ENCODE data around the gene CCDC78. TPM values are rescaled to one million over a fixed set of nuclear protein-coding genes. Genes with fewer than 3 reads are reported as not detected.

Gene CCDC78
- total and polyA plus RNA-seq, 2 experiments from 2014 or later = 10.5 to 12.6 TPM

- ATAC-seq (no peak), DNase-seq (ENCODE audit: low spot score) (no peak)
- Histone ChIP-seq H3K9me2 (ENCODE audit: insufficient read depth) (no peaks in the 10 kb centered on the region), H3K4me3 (no peak overlapping the region), H3K27ac (ENCODE audit: low read depth) (no peak overlapping the region), H3K79me2 (replicated peaks; ENCODE audit: insufficient read depth) (no peaks in the 10 kb centered on the region), H3F3A (replicated peaks; ENCODE audit: low read depth) (peaks cover 8% of the 10 kb centered on the region; the same call in 1 of the 2 replicates), H3K4me1 (ENCODE audit: insufficient read depth) (no peaks in the 10 kb centered on the region; the same call in 1 of the 2 replicates), H4K20me1 (replicated peaks; ENCODE audit: insufficient read depth) (no peaks in the 10 kb centered on the region), H3K27me3 (ENCODE audit: insufficient read depth) (no peaks in the 10 kb centered on the region), H3K36me3 (ENCODE audit: insufficient read depth) (no peaks in the 10 kb centered on the region; the same call in 1 of the 2 replicates), H2AFZ (no peak overlapping the region), H3K4me2 (no peak overlapping the region)
- Mint-ChIP-seq H3K36me3 (ENCODE audit: low read depth) (peaks cover 33% of the 10 kb centered on the region), H3K27ac (no peak overlapping the region), H3K27me3 (ENCODE audit: insufficient read depth, low read depth, poor library complexity) (peaks cover 15% of the 10 kb centered on the region), H3K4me1 (peaks cover 13% of the 10 kb centered on the region), H3K4me3 (no peak overlapping the region), H3K9me3 (no peaks in the 10 kb centered on the region)
- TF ChIP-seq JUNB (IDR thresholded peaks at IDR 0.05; ENCODE audit: unreplicated experiment) (no peak), STAT1 (IDR thresholded peaks at IDR 0.05; ENCODE audit: unreplicated experiment) (no peak), ZNF462 (CRISPR knock-in tag; IDR thresholded peaks at IDR 0.05) (no peak), ZNF114 (CRISPR knock-in tag; IDR thresholded peaks at IDR 0.05) (no peak), REST (IDR thresholded peaks at IDR 0.05; ENCODE audit: unreplicated experiment) (no peak), CTCF (conservative IDR thresholded peaks at IDR 0.05; ENCODE audit: low read depth in 2 of 2) (no peak), ETS1 (IDR thresholded peaks at IDR 0.05) (no peak), EZH2 (IDR thresholded peaks at IDR 0.05; ENCODE audit: low read depth, unreplicated experiment) (no peak), EZH2phosphoT487 (IDR thresholded peaks at IDR 0.05; ENCODE audit: unreplicated experiment) (no peak), CREB1 (CRISPR knock-in tag; IDR thresholded peaks at IDR 0.05; ENCODE audit: low read depth) (no peak), POLR2AphosphoS5 (IDR thresholded peaks at IDR 0.05; ENCODE audit: low read depth) (no peak), NANOG (IDR thresholded peaks at IDR 0.05; ENCODE audit: borderline replicate concordance) (no peak), ZNF331 (CRISPR knock-in tag; IDR thresholded peaks at IDR 0.05; ENCODE audit: low read depth) (no peak)
Observed at GRCh38 chr16:735982-736453, 9.8 kb upstream of the CCDC78 start.

All from GM23338 (cell line).